Measurements from ENCODE around the gene BIN2. TPM values are rescaled to one million over a fixed set of nuclear protein-coding genes. Genes with fewer than 3 reads are reported as not detected.

BIN2 gene
- total RNA-seq, 2 donors from 2014 or later = not detected

DNA sequence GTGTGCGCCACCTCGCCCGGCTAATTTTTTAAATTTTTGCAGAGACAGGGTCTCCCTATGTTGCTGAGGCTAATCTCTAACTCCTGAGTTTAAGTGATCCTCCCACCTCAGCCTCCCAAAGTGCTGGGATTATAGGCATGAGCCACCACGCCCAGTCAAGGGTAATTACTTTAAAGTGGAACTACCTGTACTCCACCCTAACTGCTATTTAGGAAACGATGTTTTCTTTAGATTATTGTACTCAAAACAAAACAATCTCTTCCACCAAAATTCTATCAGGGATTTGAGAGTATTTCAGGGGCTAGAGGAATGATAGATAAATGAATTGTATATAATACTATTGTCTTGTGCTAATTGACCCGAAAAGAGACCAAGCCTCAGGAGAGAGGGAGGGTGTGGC lies 9.6 kb upstream of the BIN2 start:
- no peak overlapping the region for H3K27ac ChIP-seq (ENCODE audit: low read depth, low read length)
- no peaks in the 10 kb centered on the region for H3K36me3 ChIP-seq (ENCODE audit: control insufficient read depth, insufficient read depth, low read length)
- no peaks in the 10 kb centered on the region for H3K27me3 ChIP-seq (ENCODE audit: control insufficient read depth, insufficient read depth, low read length, poor library complexity, severe bottlenecking)
- no peak for DNase-seq
- H3K9me3 ChIP-seq (ENCODE audit: control insufficient read depth, low read length) = no peaks in the 10 kb centered on the region
- Mint-ChIP-seq H3K27me3 (ENCODE audit: insufficient read depth) (no peaks in the 10 kb centered on the region), H3K4me3 (no peak overlapping the region), H3K36me3 (ENCODE audit: low read depth) (no peaks in the 10 kb centered on the region), H3K4me1 (peaks cover 10% of the 10 kb centered on the region), H3K9me3 (no peaks in the 10 kb centered on the region), H3K27ac (no peak overlapping the region)
- TF ChIP-seq, protein P1, sequence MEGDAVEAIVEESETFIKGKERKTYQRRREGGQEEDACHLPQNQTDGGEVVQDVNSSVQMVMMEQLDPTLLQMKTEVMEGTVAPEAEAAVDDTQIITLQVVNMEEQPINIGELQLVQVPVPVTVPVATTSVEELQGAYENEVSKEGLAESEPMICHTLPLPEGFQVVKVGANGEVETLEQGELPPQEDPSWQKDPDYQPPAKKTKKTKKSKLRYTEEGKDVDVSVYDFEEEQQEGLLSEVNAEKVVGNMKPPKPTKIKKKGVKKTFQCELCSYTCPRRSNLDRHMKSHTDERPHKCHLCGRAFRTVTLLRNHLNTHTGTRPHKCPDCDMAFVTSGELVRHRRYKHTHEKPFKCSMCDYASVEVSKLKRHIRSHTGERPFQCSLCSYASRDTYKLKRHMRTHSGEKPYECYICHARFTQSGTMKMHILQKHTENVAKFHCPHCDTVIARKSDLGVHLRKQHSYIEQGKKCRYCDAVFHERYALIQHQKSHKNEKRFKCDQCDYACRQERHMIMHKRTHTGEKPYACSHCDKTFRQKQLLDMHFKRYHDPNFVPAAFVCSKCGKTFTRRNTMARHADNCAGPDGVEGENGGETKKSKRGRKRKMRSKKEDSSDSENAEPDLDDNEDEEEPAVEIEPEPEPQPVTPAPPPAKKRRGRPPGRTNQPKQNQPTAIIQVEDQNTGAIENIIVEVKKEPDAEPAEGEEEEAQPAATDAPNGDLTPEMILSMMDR (conservative IDR thresholded peaks at IDR 0.05) = no peak
- H3K4me3 ChIP-seq (ENCODE audit: low read length) = no peak overlapping the region
- no peaks in the 10 kb centered on the region for H3K4me1 ChIP-seq (ENCODE audit: control insufficient read depth, insufficient read depth, low read length)
- no peak overlapping the region for H3K9ac ChIP-seq (ENCODE audit: extremely low read depth, low read length, poor library complexity, severe bottlenecking)
- 74 to 80% methylated on average over 5 of the region's 6 CpGs for WGBS, 2 experiments (ENCODE audit: insufficient coverage in 1 of 2, insufficient read length in 1 of 2)

DNA sequence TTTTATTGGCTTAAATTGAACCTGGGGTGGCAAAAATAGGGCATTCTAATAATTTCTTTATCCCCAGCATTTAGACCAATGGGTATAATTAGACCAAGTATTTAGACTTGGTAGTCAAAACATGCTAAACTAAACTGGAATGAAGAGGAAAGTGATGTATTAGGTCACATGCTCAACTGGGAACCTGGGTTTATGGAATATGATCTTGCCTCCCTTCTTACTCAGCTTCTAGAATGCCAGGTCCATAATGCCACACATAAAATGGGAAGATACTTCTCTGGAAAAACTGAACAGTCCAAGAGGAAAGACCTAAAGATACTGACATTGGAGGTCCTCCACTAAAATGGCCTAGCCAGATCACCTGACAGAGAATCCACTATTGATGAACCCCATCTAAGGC lies 6.2 kb upstream of the BIN2 start:
- DNase-seq = no peak
- Histone ChIP-seq H3K4me1 (ENCODE audit: control insufficient read depth, insufficient read depth, low read length) (no peaks in the 10 kb centered on the region), H3K4me3 (ENCODE audit: low read length) (no peak overlapping the region), H3K27ac (ENCODE audit: low read depth, low read length) (no peak overlapping the region), H3K27me3 (ENCODE audit: control insufficient read depth, insufficient read depth, low read length, poor library complexity, severe bottlenecking) (no peaks in the 10 kb centered on the region), H3K9me3 (ENCODE audit: control insufficient read depth, low read length) (no peaks in the 10 kb centered on the region), H3K9ac (ENCODE audit: extremely low read depth, low read length, poor library complexity, severe bottlenecking) (no peak overlapping the region), H3K36me3 (ENCODE audit: control insufficient read depth, insufficient read depth, low read length) (no peaks in the 10 kb centered on the region)
- TF ChIP-seq, protein P1 (conservative IDR thresholded peaks at IDR 0.05) = no peak
- no peak overlapping the region for H3K4me3 Mint-ChIP-seq
- no peaks in the 10 kb centered on the region for H3K27me3 Mint-ChIP-seq (ENCODE audit: insufficient read depth)
- H3K36me3 Mint-ChIP-seq (ENCODE audit: low read depth) = no peaks in the 10 kb centered on the region
- H3K9me3 Mint-ChIP-seq = no peaks in the 10 kb centered on the region
- peaks cover 12% of the 10 kb centered on the region for H3K4me1 Mint-ChIP-seq
- H3K27ac Mint-ChIP-seq = no peak overlapping the region

DNA sequence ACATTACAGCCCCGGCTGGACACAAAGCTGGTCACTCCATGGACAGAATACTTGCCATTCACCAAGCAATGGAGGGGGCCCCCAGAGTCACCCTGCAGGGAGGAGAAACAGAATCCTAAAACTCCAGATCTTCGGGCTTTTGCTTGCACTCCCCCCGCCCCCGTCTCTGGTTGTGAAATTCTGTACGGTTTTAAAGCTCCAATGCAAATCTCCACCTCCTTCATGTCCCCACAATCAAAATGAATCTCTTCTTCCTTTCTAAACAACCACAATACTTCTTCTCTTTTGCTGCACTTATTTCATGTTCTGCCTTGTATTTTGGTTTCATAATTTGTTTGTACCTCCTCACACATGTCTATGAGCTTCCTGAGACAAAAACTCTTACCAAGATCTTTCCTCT lies 5.8 kb upstream of the BIN2 start:
- H3K36me3 Mint-ChIP-seq (ENCODE audit: low read depth) = no peaks in the 10 kb centered on the region
- DNase-seq = no peak
- no peak overlapping the region for H3K27ac Mint-ChIP-seq
- no peaks in the 10 kb centered on the region for H3K27me3 ChIP-seq (ENCODE audit: control insufficient read depth, insufficient read depth, low read length, poor library complexity, severe bottlenecking)
- no peak overlapping the region for H3K27ac ChIP-seq (ENCODE audit: low read depth, low read length)
- no peaks in the 10 kb centered on the region for H3K27me3 Mint-ChIP-seq (ENCODE audit: insufficient read depth)
- no peak overlapping the region for H3K9ac ChIP-seq (ENCODE audit: extremely low read depth, low read length, poor library complexity, severe bottlenecking)
- TF ChIP-seq, protein P1 (conservative IDR thresholded peaks at IDR 0.05) = no peak
- 93 to 96% methylated on average over 5 of the region's 5 CpGs for WGBS, 2 experiments (ENCODE audit: insufficient coverage in 1 of 2, insufficient read length in 1 of 2)
- no peaks in the 10 kb centered on the region for H3K4me1 ChIP-seq (ENCODE audit: control insufficient read depth, insufficient read depth, low read length)
- no peaks in the 10 kb centered on the region for H3K9me3 Mint-ChIP-seq
- H3K36me3 ChIP-seq (ENCODE audit: control insufficient read depth, insufficient read depth, low read length) = no peaks in the 10 kb centered on the region
- H3K9me3 ChIP-seq (ENCODE audit: control insufficient read depth, low read length) = no peaks in the 10 kb centered on the region
- H3K4me3 ChIP-seq (ENCODE audit: low read length) = no peak overlapping the region
- no peak overlapping the region for H3K4me3 Mint-ChIP-seq
- peaks cover 12% of the 10 kb centered on the region for H3K4me1 Mint-ChIP-seq

Data from endodermal cell (in vitro differentiated cells).